Panc1 (cell line): ENCODE results near the gene FAT1. TPM values are rescaled to one million over a fixed set of nuclear protein-coding genes. Genes with fewer than 3 reads are reported as not detected.

Experiments used
- ATAC-seq: fragments of 200-7000 bp; cut with Tn5 transposase; 2 replicates; pipeline ENCODE4 v1.9.1; 2020; ENCODE audit warnings: mild to moderate bottlenecking, moderate library complexity
- BruUV-seq: library from RNA; stranded (reverse); fragments of 400-500 nt; replicated peaks from 2 replicates; lab custom pipeline; 2021; lab: Mats Ljungman, UMichigan
- CTCF ChIA-PET: fragments of 300-600 bp; sonication (Branson Sonifier 250); formaldehyde crosslinking; loops from one replicate; lab custom pipeline; 2022; ENCODE audit warnings: antibody characterized with exemption; lab: Charles Lee
- POLR2A ChIA-PET: fragments of 300-600 bp; sonication (Branson Sonifier 250); formaldehyde crosslinking; loops from one replicate; lab custom pipeline; 2022; ENCODE audit warnings: antibody characterized with exemption; lab: Charles Lee
- DNase-seq: peaks from one replicate; pipeline ENCODE4 v3.0.0-alpha.2; 2010; ENCODE audit warnings: low read depth, low spot score
- H3K27ac ChIP-seq: 2 replicates; pipeline ENCODE4 v1.5.1; 2011; ENCODE audit warnings: mild to moderate bottlenecking, low read length, inconsistent platforms
- H3K27me3 ChIP-seq: fragments of 200-500 bp; sonication (Bioruptor generic); 2 replicates; pipeline ENCODE4 v1.6.0; 2014; ENCODE audit warnings: low read length, inconsistent platforms; ENCODE audit not compliant: control insufficient read depth, insufficient read depth
- H3K36me3 ChIP-seq: fragments of 200-500 bp; sonication (Bioruptor generic); 2 replicates; pipeline ENCODE4 v1.5.1; 2014; ENCODE audit warnings: inconsistent platforms, mild to moderate bottlenecking, low read length, moderate library complexity; ENCODE audit not compliant: control insufficient read depth, insufficient read depth
- H3K4me1 ChIP-seq: 2 replicates; pipeline ENCODE4 v1.5.1; 2011; ENCODE audit warnings: inconsistent platforms, mild to moderate bottlenecking, low read length, moderate library complexity; ENCODE audit not compliant: control insufficient read depth, insufficient read depth
- H3K4me3 ChIP-seq, 2 experiments: 2 replicates each; pipeline ENCODE4 v1.5.1; 2011 to 2012; ENCODE audit warnings: low read depth in 2 of 2, low read length in 2 of 2, mild to moderate bottlenecking in 2 of 2, inconsistent platforms in 1 of 2, moderate library complexity in 1 of 2
- H3K9me3 ChIP-seq: fragments of 200-500 bp; sonication (Bioruptor generic); 2 replicates; pipeline ENCODE4 v1.5.1; 2014; ENCODE audit warnings: low read depth, mild to moderate bottlenecking, inconsistent platforms, low read length, moderate library complexity; ENCODE audit not compliant: control insufficient read depth, insufficient read depth
- POLR2AphosphoS5 ChIP-seq: IDR thresholded peaks from 2 replicates; pipeline ENCODE4 v1.6.1; 2012; ENCODE audit warnings: mild to moderate bottlenecking, low read depth, low read length, moderate library complexity
- SIN3A ChIP-seq: IDR thresholded peaks from 2 replicates; pipeline ENCODE4 v1.6.1; 2012; ENCODE audit warnings: low read depth, mild to moderate bottlenecking, low read length, moderate library complexity, borderline replicate concordance; ENCODE audit not compliant: insufficient read depth
- TCF7L2 ChIP-seq: IDR thresholded peaks from 2 replicates; pipeline ENCODE4 v1.6.1; 2011; ENCODE audit warnings: mild to moderate bottlenecking, low read depth, low read length, inconsistent platforms
- in situ Hi-C: cut with HindIII; loops from 2 replicates; pipeline ENCODE4 v1.10.0; 2016; ENCODE audit warnings: low sequenced_read_pairs, low pct_unique_long_range_greater_than_20kb
- intact Hi-C: fragments of 100-400 bp; cut with micrococcal nuclease; formaldehyde crosslinking; loops from one replicate; pipeline ENCODE4 v1.10.0; 2022; ENCODE audit not compliant: unreplicated experiment
- total RNA-seq: library from RNA; stranded (reverse); gene quantifications from one replicate; pipeline ENCODE4 v1.2.1, GENCODE V29; 2021; ENCODE audit not compliant: unreplicated experiment
- TF ChIP-seq, protein P1 (sequence below), 2 experiments: IDR thresholded peaks; 2 replicates each; pipeline ENCODE4 v1.6.1; 2011 to 2012; ENCODE audit warnings: low read depth in 2 of 2, control low read depth in 1 of 2, low read length in 1 of 2, mild to moderate bottlenecking in 1 of 2, moderate library complexity in 1 of 2; ENCODE audit not compliant: insufficient read depth in 1 of 2
- TF ChIP-seq, protein P2 (sequence below): fragments of 450-650 bp; IDR thresholded peaks from 2 replicates; pipeline ENCODE4 v1.5.1; 2017; ENCODE audit warnings: mild to moderate bottlenecking

Gene FAT1
- total RNA-seq, 1 experiment from 2014 or later: 288 TPM

DNA sequence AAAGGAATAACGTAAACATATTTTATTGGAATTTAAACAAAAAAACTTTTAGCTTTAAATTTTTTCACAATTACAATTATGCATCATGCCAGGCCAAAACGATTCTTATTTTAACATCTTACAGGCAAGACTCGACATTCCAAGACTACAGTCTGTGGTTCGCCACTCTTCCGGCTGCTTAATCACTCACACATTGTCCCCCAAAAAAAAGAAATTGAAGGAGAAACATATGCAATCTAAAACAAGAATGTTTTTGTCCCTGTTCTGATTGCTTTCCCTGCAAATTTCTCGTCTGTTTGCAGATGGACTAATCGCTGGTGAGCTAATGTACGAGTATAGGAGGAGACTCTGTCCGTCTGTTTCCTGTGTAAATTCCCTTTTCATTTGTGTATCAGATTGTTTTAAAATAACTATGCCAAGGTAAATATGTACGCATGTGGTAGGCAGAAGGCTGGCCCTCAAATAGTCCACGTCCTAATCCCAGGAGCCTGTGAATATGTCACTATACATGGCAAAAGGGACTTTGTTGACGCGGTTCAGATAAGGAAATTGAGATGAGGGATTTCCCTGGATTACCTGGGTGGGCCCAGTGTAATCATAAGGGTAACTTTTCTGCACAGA is 130.6 kb downstream of the FAT1 start:
- H3K27ac ChIP-seq: no peak overlapping the region
- no peaks in the 10 kb centered on the region for H3K9me3 ChIP-seq
- in situ Hi-C loops (no loop called here), intact Hi-C loops (no loop called here)
- H3K27me3 ChIP-seq: no peaks in the 10 kb centered on the region
- H3K36me3 ChIP-seq: peaks cover 52% of the 10 kb centered on the region
- no peak overlapping the region for H3K4me3 ChIP-seq
- ChIA-PET CTCF (no interaction called here), POLR2A (no interaction called here)
- no peaks in the 10 kb centered on the region for H3K4me1 ChIP-seq
- ATAC-seq (peak; percentile 37; the same call in 1 of the 2 replicates), DNase-seq (no peak)
- BruUV-seq: no TSS peak
- TF ChIP-seq TCF7L2: no peak
- no peak for TF ChIP-seq SIN3A
- TF ChIP-seq, protein P1, sequence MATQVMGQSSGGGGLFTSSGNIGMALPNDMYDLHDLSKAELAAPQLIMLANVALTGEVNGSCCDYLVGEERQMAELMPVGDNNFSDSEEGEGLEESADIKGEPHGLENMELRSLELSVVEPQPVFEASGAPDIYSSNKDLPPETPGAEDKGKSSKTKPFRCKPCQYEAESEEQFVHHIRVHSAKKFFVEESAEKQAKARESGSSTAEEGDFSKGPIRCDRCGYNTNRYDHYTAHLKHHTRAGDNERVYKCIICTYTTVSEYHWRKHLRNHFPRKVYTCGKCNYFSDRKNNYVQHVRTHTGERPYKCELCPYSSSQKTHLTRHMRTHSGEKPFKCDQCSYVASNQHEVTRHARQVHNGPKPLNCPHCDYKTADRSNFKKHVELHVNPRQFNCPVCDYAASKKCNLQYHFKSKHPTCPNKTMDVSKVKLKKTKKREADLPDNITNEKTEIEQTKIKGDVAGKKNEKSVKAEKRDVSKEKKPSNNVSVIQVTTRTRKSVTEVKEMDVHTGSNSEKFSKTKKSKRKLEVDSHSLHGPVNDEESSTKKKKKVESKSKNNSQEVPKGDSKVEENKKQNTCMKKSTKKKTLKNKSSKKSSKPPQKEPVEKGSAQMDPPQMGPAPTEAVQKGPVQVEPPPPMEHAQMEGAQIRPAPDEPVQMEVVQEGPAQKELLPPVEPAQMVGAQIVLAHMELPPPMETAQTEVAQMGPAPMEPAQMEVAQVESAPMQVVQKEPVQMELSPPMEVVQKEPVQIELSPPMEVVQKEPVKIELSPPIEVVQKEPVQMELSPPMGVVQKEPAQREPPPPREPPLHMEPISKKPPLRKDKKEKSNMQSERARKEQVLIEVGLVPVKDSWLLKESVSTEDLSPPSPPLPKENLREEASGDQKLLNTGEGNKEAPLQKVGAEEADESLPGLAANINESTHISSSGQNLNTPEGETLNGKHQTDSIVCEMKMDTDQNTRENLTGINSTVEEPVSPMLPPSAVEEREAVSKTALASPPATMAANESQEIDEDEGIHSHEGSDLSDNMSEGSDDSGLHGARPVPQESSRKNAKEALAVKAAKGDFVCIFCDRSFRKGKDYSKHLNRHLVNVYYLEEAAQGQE (IDR thresholded peaks at IDR 0.05; ENCODE audit: insufficient read depth in 1 of 2, low read depth in 2 of 2, low read length in 1 of 2): no peak
- TF ChIP-seq POLR2AphosphoS5: no peak
- TF ChIP-seq, protein P2, sequence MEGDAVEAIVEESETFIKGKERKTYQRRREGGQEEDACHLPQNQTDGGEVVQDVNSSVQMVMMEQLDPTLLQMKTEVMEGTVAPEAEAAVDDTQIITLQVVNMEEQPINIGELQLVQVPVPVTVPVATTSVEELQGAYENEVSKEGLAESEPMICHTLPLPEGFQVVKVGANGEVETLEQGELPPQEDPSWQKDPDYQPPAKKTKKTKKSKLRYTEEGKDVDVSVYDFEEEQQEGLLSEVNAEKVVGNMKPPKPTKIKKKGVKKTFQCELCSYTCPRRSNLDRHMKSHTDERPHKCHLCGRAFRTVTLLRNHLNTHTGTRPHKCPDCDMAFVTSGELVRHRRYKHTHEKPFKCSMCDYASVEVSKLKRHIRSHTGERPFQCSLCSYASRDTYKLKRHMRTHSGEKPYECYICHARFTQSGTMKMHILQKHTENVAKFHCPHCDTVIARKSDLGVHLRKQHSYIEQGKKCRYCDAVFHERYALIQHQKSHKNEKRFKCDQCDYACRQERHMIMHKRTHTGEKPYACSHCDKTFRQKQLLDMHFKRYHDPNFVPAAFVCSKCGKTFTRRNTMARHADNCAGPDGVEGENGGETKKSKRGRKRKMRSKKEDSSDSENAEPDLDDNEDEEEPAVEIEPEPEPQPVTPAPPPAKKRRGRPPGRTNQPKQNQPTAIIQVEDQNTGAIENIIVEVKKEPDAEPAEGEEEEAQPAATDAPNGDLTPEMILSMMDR: no peak

DNA sequence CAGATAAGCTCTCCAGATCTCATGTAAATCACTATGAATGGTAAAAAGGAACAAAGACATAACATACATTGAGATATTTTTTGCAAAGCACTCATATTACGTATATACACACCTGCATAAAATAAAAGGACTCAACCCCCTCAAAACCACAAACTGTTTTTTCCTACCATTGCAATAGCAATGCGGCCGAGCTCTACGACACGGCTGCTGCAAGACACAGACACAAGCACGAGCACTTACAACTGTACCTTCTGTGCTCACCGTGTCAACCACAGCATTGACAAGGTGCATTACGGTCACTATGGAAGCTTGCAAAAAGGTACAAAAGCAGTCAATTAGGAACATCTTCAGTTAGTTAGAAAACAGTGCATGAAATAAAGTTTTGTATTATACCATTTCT is 131.2 kb downstream of the FAT1 start:
- Histone ChIP-seq H3K4me1 (no peaks in the 10 kb centered on the region), H3K4me3 (no peak overlapping the region), H3K36me3 (peaks cover 51% of the 10 kb centered on the region), H3K27ac (no peak overlapping the region), H3K9me3 (no peaks in the 10 kb centered on the region), H3K27me3 (no peaks in the 10 kb centered on the region)
- no TSS peak for BruUV-seq
- TF ChIP-seq, protein P1 (IDR thresholded peaks at IDR 0.05; ENCODE audit: insufficient read depth in 1 of 2, low read depth in 2 of 2, low read length in 1 of 2): no peak
- TF ChIP-seq SIN3A (no peak), TCF7L2 (no peak), POLR2AphosphoS5 (no peak)
- TF ChIP-seq, protein P2: no peak
- ATAC-seq (no peak), DNase-seq (no peak)
- ChIA-PET POLR2A (no interaction called here), CTCF (no interaction called here)
- intact Hi-C loops (no loop called here), in situ Hi-C loops (no loop called here)
